Endodermal cell (in vitro differentiated cells): ENCODE data around the gene MTERF2. TPM values are rescaled to one million over a fixed set of nuclear protein-coding genes. Genes with fewer than 3 reads are reported as not detected.

Source experiments
- DNase-seq: peaks from one replicate; pipeline ENCODE4 v3.0.0-alpha.2; 2017
- H3K27ac ChIP-seq: 2 replicates; pipeline ENCODE4 v1.5.1; 2013; ENCODE audit warnings: mild to moderate bottlenecking, low read depth, low read length, moderate library complexity
- H3K27me3 ChIP-seq: 2 replicates; pipeline ENCODE4 v1.6.1; 2013; ENCODE audit warnings: mild to moderate bottlenecking, low read length, moderate library complexity; ENCODE audit not compliant: insufficient read depth, control insufficient read depth, poor library complexity, severe bottlenecking
- H3K36me3 ChIP-seq: 2 replicates; pipeline ENCODE4 v1.7.0; 2013; ENCODE audit warnings: mild to moderate bottlenecking, low read length, moderate library complexity; ENCODE audit not compliant: control insufficient read depth, insufficient read depth
- H3K4me1 ChIP-seq: one replicate; pipeline ENCODE4 v1.7.0; 2013; ENCODE audit warnings: low read length; ENCODE audit not compliant: control insufficient read depth, insufficient read depth
- H3K4me3 ChIP-seq: 2 replicates; pipeline ENCODE4 v1.5.1; 2013; ENCODE audit warnings: mild to moderate bottlenecking, low read length, moderate library complexity
- H3K9ac ChIP-seq: 2 replicates; pipeline ENCODE4 v1.6.1; 2013; ENCODE audit warnings: mild to moderate bottlenecking, low read length, moderate library complexity; ENCODE audit not compliant: poor library complexity, severe bottlenecking; ENCODE audit errors: extremely low read depth
- H3K9me3 ChIP-seq: 2 replicates; pipeline ENCODE4 v1.6.1; 2013; ENCODE audit warnings: mild to moderate bottlenecking, low read length, moderate library complexity; ENCODE audit not compliant: control insufficient read depth
- H3K27ac Mint-ChIP-seq: 2 replicates; pipeline ENCODE4 v1.8.0; 2020; ENCODE audit warnings: mixed read lengths
- H3K27me3 Mint-ChIP-seq: 2 replicates; pipeline ENCODE4 v1.8.0; 2021; ENCODE audit warnings: mild to moderate bottlenecking, mixed read lengths; ENCODE audit not compliant: insufficient read depth
- H3K36me3 Mint-ChIP-seq: 2 replicates; pipeline ENCODE4 v1.8.0; 2020; ENCODE audit warnings: low read depth, mixed read lengths
- H3K4me1 Mint-ChIP-seq: 2 replicates; pipeline ENCODE4 v1.8.0; 2020; ENCODE audit warnings: mixed read lengths
- H3K4me3 Mint-ChIP-seq: 2 replicates; pipeline ENCODE4 v1.8.0; 2020; ENCODE audit warnings: mild to moderate bottlenecking, moderate library complexity, mixed read lengths
- H3K9me3 Mint-ChIP-seq: 2 replicates; pipeline ENCODE4 v1.8.0; 2020; ENCODE audit warnings: mild to moderate bottlenecking, mixed read lengths
- WGBS, 2 experiments: methylation state at CpG; one replicate each; pipeline versions ENCODE4 v1.1.5 to v1.1.7; 2013; ENCODE audit warnings: missing lambda C conversion rate in 2 of 2, mixed read lengths in 1 of 2; ENCODE audit not compliant: insufficient coverage in 1 of 2, insufficient read length in 1 of 2; 5-methylcytosine and 5-hydroxymethylcytosine counted together
- total RNA-seq, 2 donors: library from RNA; stranded (reverse); fragmentation: NEBNext Ultra II Directional in 1 of 2; extraction: Animal tissue kit (Norgen Biotek cat#: 25700) in 1 of 2; gene quantifications; 2 replicates in 1 of 2; 3 replicates in 1 of 2; pipeline ENCODE4 v1.2.1, GENCODE V29; 2021
- TF ChIP-seq, protein P1 (sequence below): fragments of 200-600 bp; sonication (generic); conservative IDR thresholded peaks from 2 replicates; pipeline ENCODE4 v1.5.0; 2021; ENCODE audit warnings: antibody characterized with exemption, mild to moderate bottlenecking

The MTERF2 gene
- total RNA-seq, 2 donors from 2014 or later, result 12.0 to 12.5 TPM

DNA sequence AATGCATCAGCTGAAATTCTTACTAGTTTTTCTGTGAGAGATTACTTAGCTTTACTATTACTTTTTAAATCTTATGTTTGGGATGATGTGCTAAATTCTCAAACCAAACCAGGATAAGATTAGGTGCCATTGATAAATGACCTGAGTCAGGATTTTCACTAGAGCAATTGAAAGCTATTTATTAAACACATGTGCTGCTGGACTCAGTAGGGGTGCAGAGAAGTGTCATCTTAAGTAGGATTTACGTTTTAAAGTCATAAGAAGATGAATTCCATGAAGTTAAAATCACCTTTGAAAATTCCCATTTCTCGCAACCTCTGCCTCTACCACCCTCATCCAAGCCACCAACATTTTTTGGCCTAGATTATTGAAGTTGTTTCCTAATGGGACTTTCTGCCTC, 22.4 kb downstream of the MTERF2 start:
- 86 to 100% methylated on average over 1 to 2 of the region's 2 CpGs for WGBS, 2 experiments
- H3K9ac ChIP-seq, result no peak overlapping the region

DNA sequence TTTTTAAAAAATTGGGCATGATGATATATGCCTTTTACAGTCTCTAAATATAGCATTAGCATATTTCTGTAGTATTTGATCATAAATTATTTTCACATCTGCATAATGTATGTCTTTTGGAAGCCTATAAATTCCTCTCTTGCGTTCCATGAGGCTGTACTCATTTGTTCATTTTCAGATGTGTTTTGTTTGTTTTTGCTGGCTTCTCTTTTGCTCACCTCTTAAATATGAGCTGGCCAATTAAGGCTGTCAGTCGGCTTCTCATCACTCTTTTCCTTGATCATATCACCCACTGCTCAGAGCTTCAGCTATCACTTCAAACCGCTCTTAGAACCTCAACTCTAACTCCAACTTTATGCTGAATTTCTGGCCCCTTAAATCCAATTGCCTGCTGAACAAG, 24.7 kb downstream of the MTERF2 start:
- Histone ChIP-seq H3K9ac (no peak overlapping the region), H3K4me1 (no peaks in the 10 kb centered on the region)
- 94 to 100% methylated on average over 1 to 3 of the region's 3 CpGs for WGBS, 2 experiments

More for the DNA sequence above, 22.4 kb downstream of the MTERF2 start:
- Mint-ChIP-seq H3K27ac (no peak overlapping the region), H3K4me1 (peaks cover 6% of the 10 kb centered on the region), H3K4me3 (no peak overlapping the region), H3K9me3 (no peaks in the 10 kb centered on the region), H3K36me3 (peaks cover 34% of the 10 kb centered on the region), H3K27me3 (no peaks in the 10 kb centered on the region)
- no peak for DNase-seq
- Histone ChIP-seq H3K4me1 (no peaks in the 10 kb centered on the region), H3K9me3 (no peaks in the 10 kb centered on the region), H3K36me3 (peaks cover 52% of the 10 kb centered on the region), H3K4me3 (no peak overlapping the region), H3K27me3 (no peaks in the 10 kb centered on the region), H3K27ac (no peak overlapping the region)
- TF ChIP-seq, protein P1, sequence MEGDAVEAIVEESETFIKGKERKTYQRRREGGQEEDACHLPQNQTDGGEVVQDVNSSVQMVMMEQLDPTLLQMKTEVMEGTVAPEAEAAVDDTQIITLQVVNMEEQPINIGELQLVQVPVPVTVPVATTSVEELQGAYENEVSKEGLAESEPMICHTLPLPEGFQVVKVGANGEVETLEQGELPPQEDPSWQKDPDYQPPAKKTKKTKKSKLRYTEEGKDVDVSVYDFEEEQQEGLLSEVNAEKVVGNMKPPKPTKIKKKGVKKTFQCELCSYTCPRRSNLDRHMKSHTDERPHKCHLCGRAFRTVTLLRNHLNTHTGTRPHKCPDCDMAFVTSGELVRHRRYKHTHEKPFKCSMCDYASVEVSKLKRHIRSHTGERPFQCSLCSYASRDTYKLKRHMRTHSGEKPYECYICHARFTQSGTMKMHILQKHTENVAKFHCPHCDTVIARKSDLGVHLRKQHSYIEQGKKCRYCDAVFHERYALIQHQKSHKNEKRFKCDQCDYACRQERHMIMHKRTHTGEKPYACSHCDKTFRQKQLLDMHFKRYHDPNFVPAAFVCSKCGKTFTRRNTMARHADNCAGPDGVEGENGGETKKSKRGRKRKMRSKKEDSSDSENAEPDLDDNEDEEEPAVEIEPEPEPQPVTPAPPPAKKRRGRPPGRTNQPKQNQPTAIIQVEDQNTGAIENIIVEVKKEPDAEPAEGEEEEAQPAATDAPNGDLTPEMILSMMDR, result no peak

DNA sequence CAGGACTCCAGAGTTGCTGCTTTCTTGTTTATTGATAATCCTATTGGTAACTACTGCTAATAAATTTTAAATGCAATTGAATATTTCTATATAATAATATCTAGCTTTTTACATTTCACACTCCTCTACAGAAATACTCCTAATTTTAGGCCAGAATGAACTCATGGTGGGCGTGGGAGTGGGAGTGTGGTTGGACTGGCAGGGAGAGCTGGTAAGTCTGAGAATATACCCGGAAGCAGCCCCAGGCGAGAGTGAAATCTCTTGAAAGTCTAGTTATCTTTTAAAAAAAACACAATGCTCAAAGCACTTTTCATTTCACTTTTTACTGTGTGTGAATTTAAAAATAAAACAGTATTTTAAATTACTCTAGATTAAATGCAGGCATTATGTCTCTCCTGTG, 26.5 kb downstream of the MTERF2 start:
- Mint-ChIP-seq H3K27me3 (no peaks in the 10 kb centered on the region), H3K9me3 (no peaks in the 10 kb centered on the region), H3K27ac (no peak overlapping the region), H3K4me1 (peaks cover 15% of the 10 kb centered on the region), H3K4me3 (no peak overlapping the region), H3K36me3 (peaks cover 14% of the 10 kb centered on the region)
- no peaks in the 10 kb centered on the region for H3K9me3 ChIP-seq
- no peak overlapping the region for H3K4me3 ChIP-seq
- H3K4me1 ChIP-seq, result no peaks in the 10 kb centered on the region
- 100% methylated on average over 2 of the region's 3 CpGs; no CpG with 5 or more reads in 1 of the 2 experiments for WGBS, 2 experiments
- H3K27ac ChIP-seq, result no peak overlapping the region
- TF ChIP-seq, protein P1, result no peak
- H3K27me3 ChIP-seq, result no peaks in the 10 kb centered on the region
- peaks cover 27% of the 10 kb centered on the region for H3K36me3 ChIP-seq
- no peak overlapping the region for H3K9ac ChIP-seq
- DNase-seq, result no peak

More for the DNA sequence above, 24.7 kb downstream of the MTERF2 start:
- Histone ChIP-seq H3K4me3 (no peak overlapping the region), H3K9me3 (no peaks in the 10 kb centered on the region), H3K27ac (no peak overlapping the region), H3K36me3 (peaks cover 38% of the 10 kb centered on the region), H3K27me3 (no peaks in the 10 kb centered on the region)
- H3K36me3 Mint-ChIP-seq, result peaks cover 25% of the 10 kb centered on the region
- TF ChIP-seq, protein P1, result no peak
- peaks cover 11% of the 10 kb centered on the region for H3K4me1 Mint-ChIP-seq
- DNase-seq, result no peak
- H3K27ac Mint-ChIP-seq, result no peak overlapping the region
- no peaks in the 10 kb centered on the region for H3K9me3 Mint-ChIP-seq
- H3K4me3 Mint-ChIP-seq, result no peak overlapping the region
- no peaks in the 10 kb centered on the region for H3K27me3 Mint-ChIP-seq
